Measurements from ENCODE around the gene PC.

DNA sequence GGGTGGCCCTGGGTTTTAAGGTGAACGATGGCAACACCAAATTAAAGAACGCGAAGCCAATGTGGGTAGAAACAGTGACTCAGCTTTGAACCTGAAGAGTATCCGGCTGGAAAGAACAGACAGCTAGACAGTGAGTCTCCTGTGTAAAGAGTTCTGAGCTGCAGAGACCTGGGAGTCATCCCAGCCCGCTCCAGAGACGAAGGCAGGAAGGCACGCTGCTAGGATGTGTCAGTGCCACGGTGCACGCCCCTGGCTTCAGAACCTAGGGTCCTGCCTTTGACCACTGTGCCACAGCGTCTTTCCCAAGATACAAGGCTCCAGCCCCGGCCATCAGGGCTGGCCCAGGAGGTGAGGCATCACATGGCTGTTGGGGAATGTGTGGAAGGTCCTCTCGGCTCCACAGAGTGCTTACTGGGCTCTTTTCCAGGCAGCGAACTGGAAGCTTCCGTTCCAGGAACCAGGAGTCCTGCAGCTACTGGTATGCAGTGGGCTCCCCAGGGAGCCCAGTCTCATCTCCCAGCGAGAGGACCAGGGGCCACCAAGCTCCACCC is 71.4 kb downstream of the PC start:
- TF ChIP-seq, protein P1, sequence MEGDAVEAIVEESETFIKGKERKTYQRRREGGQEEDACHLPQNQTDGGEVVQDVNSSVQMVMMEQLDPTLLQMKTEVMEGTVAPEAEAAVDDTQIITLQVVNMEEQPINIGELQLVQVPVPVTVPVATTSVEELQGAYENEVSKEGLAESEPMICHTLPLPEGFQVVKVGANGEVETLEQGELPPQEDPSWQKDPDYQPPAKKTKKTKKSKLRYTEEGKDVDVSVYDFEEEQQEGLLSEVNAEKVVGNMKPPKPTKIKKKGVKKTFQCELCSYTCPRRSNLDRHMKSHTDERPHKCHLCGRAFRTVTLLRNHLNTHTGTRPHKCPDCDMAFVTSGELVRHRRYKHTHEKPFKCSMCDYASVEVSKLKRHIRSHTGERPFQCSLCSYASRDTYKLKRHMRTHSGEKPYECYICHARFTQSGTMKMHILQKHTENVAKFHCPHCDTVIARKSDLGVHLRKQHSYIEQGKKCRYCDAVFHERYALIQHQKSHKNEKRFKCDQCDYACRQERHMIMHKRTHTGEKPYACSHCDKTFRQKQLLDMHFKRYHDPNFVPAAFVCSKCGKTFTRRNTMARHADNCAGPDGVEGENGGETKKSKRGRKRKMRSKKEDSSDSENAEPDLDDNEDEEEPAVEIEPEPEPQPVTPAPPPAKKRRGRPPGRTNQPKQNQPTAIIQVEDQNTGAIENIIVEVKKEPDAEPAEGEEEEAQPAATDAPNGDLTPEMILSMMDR (IDR thresholded peaks at IDR 0.05 in 4 of 5, conservative IDR thresholded peaks at IDR 0.05 in 1 of 5), result no peak
- TF ChIP-seq POLR2A (IDR thresholded peaks at IDR 0.05), result no peak

Measured in gastrocnemius medialis (tissue), 4 donors.